Keratinocyte (primary cell): ENCODE results near the gene KRTAP10-7. TPM values are rescaled to one million over a fixed set of nuclear protein-coding genes. Genes with fewer than 3 reads are reported as not detected.
"Not testable (repeated sequence)": the region's sequence is repeated elsewhere in the genome, so short reads cannot be mapped to it uniquely, and the experiment has no call there.

ENCODE experiments used
- DNase-seq: peaks from one replicate; pipeline ENCODE4 v3.0.0-alpha.2; 2011; ENCODE audit warnings: low read depth, missing footprints, low spot score
- FAIRE-seq: peaks from 2 replicates; lab custom pipeline; 2011; peaks lifted over from hg19 to GRCh38; lab: Jason Lieb, UNC
- H2AFZ ChIP-seq: 2 replicates; pipeline ENCODE4 v1.6.0; 2012; ENCODE audit warnings: low read length, control low read depth, inconsistent platforms; ENCODE audit not compliant: control insufficient read depth
- H3K27ac ChIP-seq: 2 replicates; pipeline ENCODE4 v1.5.1; 2011; ENCODE audit warnings: low read length; ENCODE audit not compliant: control insufficient read depth, insufficient read depth
- H3K27me3 ChIP-seq: 3 replicates; pipeline ENCODE4 v1.6.0; 2011; ENCODE audit warnings: low read length; ENCODE audit not compliant: control insufficient read depth, insufficient read depth; ENCODE audit errors: extremely low read depth
- H3K36me3 ChIP-seq, 2 experiments: 2 replicates in 1 of 2; 3 replicates in 1 of 2; pipeline ENCODE4 v1.5.1; 2011; ENCODE audit warnings: low read length in 2 of 2, mild to moderate bottlenecking in 1 of 2; ENCODE audit not compliant: control insufficient read depth in 2 of 2, insufficient read depth in 2 of 2; ENCODE audit errors: extremely low read depth in 1 of 2
- H3K4me1 ChIP-seq: 3 replicates; pipeline ENCODE4 v1.5.1; 2011; ENCODE audit warnings: low read length; ENCODE audit not compliant: control insufficient read depth, insufficient read depth; ENCODE audit errors: extremely low read depth
- H3K4me2 ChIP-seq: 3 replicates; pipeline ENCODE4 v1.6.0; 2011; ENCODE audit warnings: low read depth, low read length; ENCODE audit not compliant: control insufficient read depth, insufficient read depth; ENCODE audit errors: extremely low read depth
- H3K4me3 ChIP-seq, 3 experiments: fragments of 200-600 bp in 1 of 3; sonication (generic) in 1 of 3; 2 replicates in 2 of 3; 3 replicates in 1 of 3; pipeline ENCODE4 v1.5.1; 2011 to 2016; ENCODE audit warnings: low read length in 3 of 3, mild to moderate bottlenecking in 3 of 3, control low read depth in 2 of 3, inconsistent platforms in 1 of 3, low read depth in 1 of 3, mixed read lengths in 1 of 3, mixed run types in 1 of 3, moderate library complexity in 1 of 3; ENCODE audit not compliant: control insufficient read depth in 2 of 3, insufficient read depth in 2 of 3; ENCODE audit errors: extremely low read depth in 1 of 3
- H3K79me2 ChIP-seq: 2 replicates; pipeline ENCODE4 v1.6.0; 2012; ENCODE audit warnings: low read length; ENCODE audit not compliant: control insufficient read depth, insufficient read depth
- H3K9ac ChIP-seq: 3 replicates; pipeline ENCODE4 v1.6.0; 2011; ENCODE audit warnings: low read length; ENCODE audit not compliant: control insufficient read depth, insufficient read depth; ENCODE audit errors: extremely low read depth
- H3K9me1 ChIP-seq: 3 replicates; pipeline ENCODE4 v1.6.0; 2011; ENCODE audit warnings: low read length; ENCODE audit not compliant: control insufficient read depth, insufficient read depth; ENCODE audit errors: extremely low read depth
- H3K9me3 ChIP-seq: 2 replicates; pipeline ENCODE4 v1.5.1; 2012; ENCODE audit warnings: low read depth, low read length; ENCODE audit not compliant: control insufficient read depth
- H4K20me1 ChIP-seq: 3 replicates; pipeline ENCODE4 v1.6.0; 2011; ENCODE audit warnings: low read length; ENCODE audit not compliant: control insufficient read depth, insufficient read depth; ENCODE audit errors: extremely low read depth
- CTCF ChIP-seq, 3 experiments: IDR thresholded peaks in 1 of 3; conservative IDR thresholded peaks in 1 of 3; optimal IDR thresholded peaks in 1 of 3; 2 replicates in 2 of 3; 3 replicates in 1 of 3; pipeline versions ENCODE3 to v1.5.1; 2011; ENCODE audit warnings: low read length in 3 of 3, mild to moderate bottlenecking in 3 of 3, moderate library complexity in 2 of 3, control low read depth in 1 of 3, inconsistent platforms in 1 of 3; ENCODE audit not compliant: insufficient read depth in 2 of 3; ENCODE audit errors: extremely low read depth in 1 of 3
- EZH2 ChIP-seq: IDR thresholded peaks from one replicate; pipeline ENCODE4 v1.6.1; 2012; ENCODE audit warnings: inconsistent platforms, mild to moderate bottlenecking, low read length, moderate library complexity
- dilution Hi-C: fragments of 300-500 bp; cut with MboI; formaldehyde crosslinking; loops from one replicate; pipeline ENCODE4 v1.7.0; 2020; ENCODE audit warnings: low sequenced_read_pairs; ENCODE audit not compliant: extremely low pct_ligation_motif_present
- polyA plus RNA-seq, 5 experiments: library from polyadenylated mRNA; depleted of rRNA in 3 of 5; stranded (reverse) in 3 of 5; stranded (forward) in 1 of 5; unstranded in 1 of 5; fragments of >200 nt; gene quantifications; 1 replicate in 1 of 5; 2 replicates in 3 of 5; 3 replicates in 1 of 5; pipeline versions ENCODE4 v1.2.1 to v1.2.3, GENCODE V29; 2011 to 2012; ENCODE audit warnings: missing spikeins in 2 of 5, low read depth in 1 of 5, low replicate concordance in 1 of 5

KRTAP10-7 gene
- polyA plus RNA-seq, 1 donor (not counting 4 experiments of a cell fraction or from before 2014, with no cell fraction given), result not detected

GRCh38 chr21:44598061-44598460, 2.3 kb upstream of the KRTAP10-7 start:
- Histone ChIP-seq H3K4me3 (no peak overlapping the region), H3K9ac (no peak overlapping the region), H3K36me3 (no peaks in the 10 kb centered on the region), H3K79me2 (no peaks in the 10 kb centered on the region), H3K27ac (no peak overlapping the region), H3K27me3 (peaks cover under 1% of the 10 kb centered on the region), H3K4me2 (no peak overlapping the region), H2AFZ (no peak overlapping the region), H4K20me1 (no peaks in the 10 kb centered on the region), H3K9me1 (no peaks in the 10 kb centered on the region), H3K9me3 (no peaks in the 10 kb centered on the region), H3K4me1 (peaks cover 7% of the 10 kb centered on the region)
- DNase-seq, result no peak
- FAIRE-seq, result no peak
- TF ChIP-seq CTCF (optimal IDR thresholded peaks at IDR 0.05 in 1 of 3, IDR thresholded peaks at IDR 0.05 in 1 of 3, conservative IDR thresholded peaks at IDR 0.05 in 1 of 3; ENCODE audit: extremely low read depth in 1 of 3, insufficient read depth in 2 of 3, low read length in 3 of 3), result no peak
- TF ChIP-seq EZH2, result no peak
- dilution Hi-C loops, result no loop called here

GRCh38 chr21:44599264-44600029, 950 bp upstream of the KRTAP10-7 start:
- no peak overlapping the region for H3K4me2 ChIP-seq
- dilution Hi-C loops, result no loop called here
- no peak overlapping the region for H2AFZ ChIP-seq
- TF ChIP-seq CTCF (optimal IDR thresholded peaks at IDR 0.05 in 1 of 3, IDR thresholded peaks at IDR 0.05 in 1 of 3, conservative IDR thresholded peaks at IDR 0.05 in 1 of 3; ENCODE audit: extremely low read depth in 1 of 3, insufficient read depth in 2 of 3, low read length in 3 of 3), result no peak
- TF ChIP-seq EZH2, result no peak
- FAIRE-seq, result no peak
- no peaks in the 10 kb centered on the region for H4K20me1 ChIP-seq
- H3K79me2 ChIP-seq, result no peaks in the 10 kb centered on the region
- peaks cover 2% of the 10 kb centered on the region for H3K27me3 ChIP-seq
- H3K4me3 ChIP-seq, result no peak overlapping the region
- H3K9me1 ChIP-seq, result no peaks in the 10 kb centered on the region
- no peaks in the 10 kb centered on the region for H3K36me3 ChIP-seq
- no peaks in the 10 kb centered on the region for H3K9me3 ChIP-seq
- no peak for DNase-seq
- H3K9ac ChIP-seq, result no peak overlapping the region
- peaks cover 2% of the 10 kb centered on the region for H3K4me1 ChIP-seq
- no peak overlapping the region for H3K27ac ChIP-seq

GRCh38 chr21:44601091-44601490, 694 bp downstream of the KRTAP10-7 start:
- H4K20me1 ChIP-seq, H3K27me3 ChIP-seq, FAIRE-seq, DNase-seq, H3K9me3 ChIP-seq, H3K9me1 ChIP-seq, H3K27ac ChIP-seq, H3K36me3 ChIP-seq, H2AFZ ChIP-seq, H3K4me1 ChIP-seq, H3K4me2 ChIP-seq, dilution Hi-C loops, H3K4me3 ChIP-seq, H3K9ac ChIP-seq, H3K79me2 ChIP-seq: not testable (repeated sequence)
